Neutrophil (primary cell): Measurements from ENCODE around the gene KYNU.
"Not testable (repeated sequence)": the region's sequence is repeated elsewhere in the genome, so short reads cannot be mapped to it uniquely, and the experiment has no call there.

ENCODE experiments used
- H3K27ac ChIP-seq: fragments of 200-600 bp; sonication (generic); 2 replicates; pipeline ENCODE4 v1.5.1; 2016; ENCODE audit warnings: mild to moderate bottlenecking, moderate library complexity
- H3K27me3 ChIP-seq: fragments of 200-600 bp; sonication (generic); 2 replicates; pipeline ENCODE4 v1.6.0; 2016; ENCODE audit warnings: mild to moderate bottlenecking
- H3K36me3 ChIP-seq: fragments of 200-600 bp; sonication (generic); 2 replicates; pipeline ENCODE4 v1.5.1; 2017
- H3K4me1 ChIP-seq, 2 experiments: fragments of 200-600 bp in 1 of 2; sonication (generic) in 1 of 2; 1 replicate in 1 of 2; 2 replicates in 1 of 2; pipeline versions ENCODE4 v1.5.1 to v1.6.1; 2013 to 2016; ENCODE audit warnings: low read depth in 1 of 2, low read length in 1 of 2, mild to moderate bottlenecking in 1 of 2, moderate library complexity in 1 of 2; ENCODE audit not compliant: control insufficient read depth in 1 of 2, insufficient read depth in 1 of 2
- H3K4me3 ChIP-seq, 2 experiments: fragments of 200-600 bp in 1 of 2; sonication (generic) in 1 of 2; 1 replicate in 1 of 2; 2 replicates in 1 of 2; pipeline ENCODE4 v1.5.1; 2013 to 2016; ENCODE audit warnings: low read depth in 1 of 2, low read length in 1 of 2, mild to moderate bottlenecking in 1 of 2, moderate library complexity in 1 of 2
- H3K9me3 ChIP-seq: fragments of 200-600 bp; sonication (generic); 2 replicates; pipeline ENCODE4 v1.5.1; 2016
- CTCF ChIP-seq: fragments of 200-600 bp; sonication (generic); IDR thresholded peaks from 2 replicates; pipeline ENCODE4 v1.5.1; 2016; ENCODE audit warnings: antibody characterized with exemption

KYNU gene

GRCh38 chr2:142858961-142859360 lies 18.5 kb upstream of the KYNU start:
- Histone ChIP-seq H3K4me3 (no peak overlapping the region), H3K4me1 (no peaks in the 10 kb centered on the region), H3K9me3 (no peaks in the 10 kb centered on the region), H3K36me3 (no peaks in the 10 kb centered on the region), H3K27me3 (no peaks in the 10 kb centered on the region), H3K27ac (no peak overlapping the region)
- TF ChIP-seq CTCF = no peak

- no peaks in the 10 kb centered on the region for H3K36me3 ChIP-seq
- no peaks in the 10 kb centered on the region for H3K9me3 ChIP-seq
- no peak for TF ChIP-seq CTCF
- no peak overlapping the region for H3K27ac ChIP-seq
- peaks cover 0 to 5% of the 10 kb centered on the region in 2 experiments for H3K4me1 ChIP-seq
- no peak overlapping the region for H3K4me3 ChIP-seq
- H3K27me3 ChIP-seq = no peaks in the 10 kb centered on the region
Observed at GRCh38 chr2:142862299-142862698, 15.2 kb upstream of the KYNU start.

- no peak overlapping the region for H3K4me3 ChIP-seq
- H3K27me3 ChIP-seq = no peaks in the 10 kb centered on the region
- no peaks in the 10 kb centered on the region for H3K9me3 ChIP-seq
- H3K27ac ChIP-seq = no peak overlapping the region
- no peaks in the 10 kb centered on the region for H3K36me3 ChIP-seq
- TF ChIP-seq CTCF = no peak
- H3K4me1 ChIP-seq = peaks cover 0 to 5% of the 10 kb centered on the region in 2 experiments
Observed at GRCh38 chr2:142862847-142863246, 14.6 kb upstream of the KYNU start.

GRCh38 chr2:142863485-142863961 lies 13.9 kb upstream of the KYNU start:
- H3K9me3 ChIP-seq = no peaks in the 10 kb centered on the region
- no peaks in the 10 kb centered on the region for H3K36me3 ChIP-seq
- peaks cover 0 to 8% of the 10 kb centered on the region in 2 experiments for H3K4me1 ChIP-seq
- H3K27ac ChIP-seq = no peak overlapping the region
- TF ChIP-seq CTCF = no peak
- H3K27me3 ChIP-seq = no peaks in the 10 kb centered on the region
- no peak overlapping the region for H3K4me3 ChIP-seq

- not testable (repeated sequence) for H3K4me3 ChIP-seq, H3K4me1 ChIP-seq, H3K27ac ChIP-seq, H3K27me3 ChIP-seq, H3K9me3 ChIP-seq, H3K36me3 ChIP-seq
Observed at GRCh38 chr2:142864605-142865004, 12.9 kb upstream of the KYNU start.

GRCh38 chr2:142865924-142866323 lies 11.5 kb upstream of the KYNU start:
- no peaks in the 10 kb centered on the region for H3K9me3 ChIP-seq
- TF ChIP-seq CTCF = no peak
- H3K4me3 ChIP-seq = no peak overlapping the region
- no peaks in the 10 kb centered on the region for H3K27me3 ChIP-seq
- H3K27ac ChIP-seq = peak overlapping the region; percentile 4
- no peaks in the 10 kb centered on the region for H3K36me3 ChIP-seq
- peaks cover 0 to 11% of the 10 kb centered on the region in 2 experiments for H3K4me1 ChIP-seq
